GM08714 (cell line): ENCODE measurements around the gene DYRK2.
"Not testable (repeated sequence)": the region's sequence is repeated elsewhere in the genome, so short reads cannot be mapped to it uniquely, and the experiment has no call there.

Source experiments
- H3K4me3 ChIP-seq: fragments of 200-500 bp; sonication (Bioruptor generic); 2 replicates; pipeline ENCODE4 v1.5.1; 2014; ENCODE audit warnings: mild to moderate bottlenecking, low read length, inconsistent platforms
- ZNF274 ChIP-seq: IDR thresholded peaks from 2 replicates; pipeline ENCODE4 v1.6.1; 2012; ENCODE audit warnings: mild to moderate bottlenecking, low read depth, low read length

The DYRK2 gene

GRCh38 chr12:67671419-67671818, 22.9 kb downstream of the DYRK2 start:
- no peak for TF ChIP-seq ZNF274
- H3K4me3 ChIP-seq, result no peak overlapping the region

- TF ChIP-seq ZNF274, result no peak
- no peak overlapping the region for H3K4me3 ChIP-seq
Observed at GRCh38 chr12:67671892-67672291, 23.3 kb downstream of the DYRK2 start.

GRCh38 chr12:67672507-67672906, 24.0 kb downstream of the DYRK2 start:
- H3K4me3 ChIP-seq, result not testable (repeated sequence)

- not testable (repeated sequence) for H3K4me3 ChIP-seq
Observed at GRCh38 chr12:67673509-67673908, 25.0 kb downstream of the DYRK2 start.

- H3K4me3 ChIP-seq, result no peak overlapping the region
- no peak for TF ChIP-seq ZNF274
Observed at GRCh38 chr12:67674417-67674816, 25.9 kb downstream of the DYRK2 start.

GRCh38 chr12:67676624-67677023, 28.1 kb downstream of the DYRK2 start:
- H3K4me3 ChIP-seq, result no peak overlapping the region
- no peak for TF ChIP-seq ZNF274

GRCh38 chr12:67677166-67677565, 28.6 kb downstream of the DYRK2 start:
- TF ChIP-seq ZNF274, result no peak
- no peak overlapping the region for H3K4me3 ChIP-seq

GRCh38 chr12:67681105-67681778, 32.7 kb downstream of the DYRK2 start:
- no peak for TF ChIP-seq ZNF274
- H3K4me3 ChIP-seq, result no peak overlapping the region

GRCh38 chr12:67681941-67682620, 33.5 kb downstream of the DYRK2 start:
- no peak overlapping the region for H3K4me3 ChIP-seq
- TF ChIP-seq ZNF274, result no peak

- no peak for TF ChIP-seq ZNF274
- H3K4me3 ChIP-seq, result no peak overlapping the region
Observed at GRCh38 chr12:67689385-67689784, 40.8 kb downstream of the DYRK2 start.

GRCh38 chr12:67690656-67691055, 42.1 kb downstream of the DYRK2 start:
- TF ChIP-seq ZNF274, result no peak
- no peak overlapping the region for H3K4me3 ChIP-seq

- TF ChIP-seq ZNF274, result no peak
- H3K4me3 ChIP-seq, result no peak overlapping the region
Observed at GRCh38 chr12:67691220-67691619, 42.7 kb downstream of the DYRK2 start.

- H3K4me3 ChIP-seq, result no peak overlapping the region
- TF ChIP-seq ZNF274, result no peak
Observed at GRCh38 chr12:67692135-67692534, 43.6 kb downstream of the DYRK2 start.

- TF ChIP-seq ZNF274, result no peak
- no peak overlapping the region for H3K4me3 ChIP-seq
Observed at GRCh38 chr12:67692966-67693365, 44.4 kb downstream of the DYRK2 start.

- TF ChIP-seq ZNF274, result no peak
- no peak overlapping the region for H3K4me3 ChIP-seq
Observed at GRCh38 chr12:67693894-67694293, 45.3 kb downstream of the DYRK2 start.

- no peak overlapping the region for H3K4me3 ChIP-seq
Observed at GRCh38 chr12:67694306-67694900, 45.9 kb downstream of the DYRK2 start.

More at GRCh38 chr12:67694306-67694900, 45.9 kb downstream of the DYRK2 start:
- TF ChIP-seq ZNF274, result no peak
